HG02943 (cell line): ENCODE data around the gene P2RX5.

Experiments used
- ATAC-seq: cut with Tn5 transposase; IDR thresholded peaks from one replicate; pipeline ENCODE4 v1.9.1; 2021; ENCODE audit warnings: mild to moderate bottlenecking, low read depth, moderate library complexity; ENCODE audit not compliant: unreplicated experiment

P2RX5 gene

GRCh38 chr17:3658784-3659449 is 37.0 kb downstream of the P2RX5 start:
- ATAC-seq, result no peak

- no peak for ATAC-seq
Measured at GRCh38 chr17:3657874-3658783, 37.8 kb downstream of the P2RX5 start.

- no peak for ATAC-seq
Measured at GRCh38 chr17:3657588-3657869, 38.4 kb downstream of the P2RX5 start.

- ATAC-seq, result no peak
Measured at GRCh38 chr17:3656755-3657587, 39.0 kb downstream of the P2RX5 start.

GRCh38 chr17:3656353-3656752 is 39.6 kb downstream of the P2RX5 start:
- no peak for ATAC-seq

GRCh38 chr17:3655766-3656165 is 40.2 kb downstream of the P2RX5 start:
- no peak for ATAC-seq

- ATAC-seq, result no peak
Measured at GRCh38 chr17:3647769-3648555, 48.0 kb downstream of the P2RX5 start.

GRCh38 chr17:3647251-3647650 is 48.7 kb downstream of the P2RX5 start:
- no peak for ATAC-seq

GRCh38 chr17:3645310-3645709 is 50.6 kb downstream of the P2RX5 start:
- no peak for ATAC-seq

GRCh38 chr17:3643889-3644349 is 52.0 kb downstream of the P2RX5 start:
- ATAC-seq, result no peak

- ATAC-seq, result no peak
Measured at GRCh38 chr17:3641717-3642486, 54.1 kb downstream of the P2RX5 start.

GRCh38 chr17:3641014-3641413 is 54.9 kb downstream of the P2RX5 start:
- ATAC-seq, result no peak

GRCh38 chr17:3639981-3640596 is 55.9 kb downstream of the P2RX5 start:
- ATAC-seq, result no peak

- peak; percentile 4 for ATAC-seq
Measured at GRCh38 chr17:3636908-3637373, 59.0 kb downstream of the P2RX5 start.

GRCh38 chr17:3636154-3636907 is 59.6 kb downstream of the P2RX5 start, which contains the start of the genes CTNS and SHPK:
TSS of gene CTNS (plus strand) at chr17:3636760. CDS start at chr17:3640207, 3,447 bp downstream.
TSS of gene SHPK (minus strand) at chr17:3636250. CDS start at chr17:3636219, 31 bp downstream.
- ATAC-seq, result peak; percentile 82

GRCh38 chr17:3635474-3636153 is 60.3 kb downstream of the P2RX5 start:
- no peak for ATAC-seq

GRCh38 chr17:3632287-3632686 is 63.7 kb downstream of the P2RX5 start:
- ATAC-seq, result no peak
